Gastrocnemius medialis (tissue), 4 donors: ENCODE measurements around the gene P2RY4. TPM values are rescaled to one million over a fixed set of nuclear protein-coding genes. Genes with fewer than 3 reads are reported as not detected.
"Not testable (repeated sequence)": the region's sequence is repeated elsewhere in the genome, so short reads cannot be mapped to it uniquely, and the experiment has no call there.

ENCODE experiments used
- ATAC-seq, 2 donors: fragments of 150-250 bp; one replicate each; pipeline ENCODE4 v1.9.1; 2016
- DNase-seq, 2 donors: peaks; one replicate each; pipeline ENCODE4 v3.0.0-alpha.2; 2019
- H3K27ac ChIP-seq, 4 donors: fragments of 200-600 bp; sonication (generic); 1 replicate in 1 of 4; 2 replicates in 3 of 4; pipeline ENCODE4 v1.5.1; 2016 to 2018; ENCODE audit warnings: mild to moderate bottlenecking in 2 of 4, moderate library complexity in 1 of 4
- H3K27me3 ChIP-seq, 3 donors: fragments of 200-600 bp; sonication (generic) in 2 of 3; 1 replicate in 1 of 3; 2 replicates in 2 of 3; pipeline versions ENCODE4 v1.5.1 to v1.6.0; 2016 to 2019; ENCODE audit warnings: mild to moderate bottlenecking in 1 of 3, moderate library complexity in 1 of 3
- H3K36me3 ChIP-seq, 2 donors: fragments of 200-600 bp; sonication (generic) in 1 of 2; one replicate each; pipeline ENCODE4 v1.5.1; 2017 to 2018
- H3K4me1 ChIP-seq, 2 donors: fragments of 200-600 bp; sonication (generic) in 1 of 2; one replicate each; pipeline ENCODE4 v1.5.1; 2016 to 2017; ENCODE audit warnings: mild to moderate bottlenecking in 2 of 2
- H3K4me3 ChIP-seq, 4 donors: fragments of 200-600 bp; sonication (generic) in 3 of 4; 1 replicate in 1 of 4; 2 replicates in 3 of 4; pipeline ENCODE4 v1.5.1; 2016 to 2019; ENCODE audit warnings: mild to moderate bottlenecking in 2 of 4
- H3K9me3 ChIP-seq, 3 donors: fragments of 200-600 bp; sonication (generic) in 2 of 3; 1 replicate in 1 of 3; 2 replicates in 2 of 3; pipeline ENCODE4 v1.5.1; 2016 to 2019
- CTCF ChIP-seq, 5 experiments: fragments of 450-650 bp in 3 of 5; fragments of 200-600 bp in 2 of 5; sonication (generic) in 2 of 5; IDR thresholded peaks in 4 of 5; conservative IDR thresholded peaks in 1 of 5; 1 replicate in 4 of 5; 2 replicates in 1 of 5; pipeline ENCODE4 v1.5.1; 2016 to 2019; ENCODE audit warnings: antibody characterized with exemption in 5 of 5, mild to moderate bottlenecking in 3 of 5, moderate library complexity in 3 of 5
- POLR2A ChIP-seq, 2 donors: fragments of 450-650 bp; IDR thresholded peaks; one replicate each; pipeline ENCODE4 v1.6.1; 2017; ENCODE audit warnings: antibody characterized with exemption in 2 of 2, mild to moderate bottlenecking in 2 of 2, moderate library complexity in 2 of 2
- in situ Hi-C, 4 donors: fragments of 200-750 bp; cut with MboI; loops; one replicate each; pipeline versions ENCODE4 v1.15.0 to v1.8.0; 2017; ENCODE audit warnings: low sequenced_read_pairs in 4 of 4
- intact Hi-C: fragments of 100-400 bp; cut with DNase I; formaldehyde crosslinking; loops from one replicate; pipeline ENCODE4 v1.15.1; 2023; ENCODE audit warnings: low total_unique reads
- total RNA-seq, 4 donors: library from RNA; depleted of rRNA; stranded (reverse); fragments of >200 nt; gene quantifications; one replicate each; pipeline versions ENCODE4 v1.1.0 to v1.2.3, GENCODE V29; 2016

P2RY4 gene
- total RNA-seq, 4 donors from 2014 or later = not detected

- Histone ChIP-seq H3K9me3 (no peaks in the 10 kb centered on the region), H3K36me3 (no peaks in the 10 kb centered on the region), H3K27me3 (no peaks in the 10 kb centered on the region), H3K27ac (no peak overlapping the region), H3K4me3 (no peak overlapping the region), H3K4me1 (no peaks in the 10 kb centered on the region)
- ATAC-seq (no peak), DNase-seq (no peak)
- intact Hi-C loops (no loop called here), in situ Hi-C loops (no loop called here)
- TF ChIP-seq POLR2A (IDR thresholded peaks at IDR 0.05) = no peak
- no peak for TF ChIP-seq CTCF (IDR thresholded peaks at IDR 0.05 in 4 of 5, conservative IDR thresholded peaks at IDR 0.05 in 1 of 5)
Measured at GRCh38 chrX:70247252-70247651, 12.8 kb downstream of the P2RY4 start.

DNA sequence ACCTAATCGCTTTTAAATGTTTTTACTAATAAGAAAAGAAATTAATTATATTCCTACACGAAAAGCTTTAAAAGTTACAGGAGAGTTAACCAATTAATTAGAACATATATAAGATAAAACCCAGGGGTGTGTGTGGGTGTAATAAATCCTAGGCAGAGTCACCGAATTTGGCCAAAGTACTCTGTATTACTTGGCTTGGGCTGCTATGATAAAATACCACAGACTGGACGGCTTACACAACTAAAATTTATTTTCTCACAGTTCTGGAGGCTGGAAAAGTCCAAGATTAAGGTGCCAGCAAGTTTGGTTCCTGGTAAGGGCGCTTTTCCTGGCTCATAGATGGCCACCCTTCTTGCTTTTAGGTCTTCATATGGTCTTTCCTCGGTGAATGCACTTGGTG, 15.1 kb downstream of the P2RY4 start:
- H3K36me3 ChIP-seq = no peaks in the 10 kb centered on the region
- ATAC-seq (no peak), DNase-seq (no peak)
- in situ Hi-C loops = no loop called here
- no peak for TF ChIP-seq POLR2A (IDR thresholded peaks at IDR 0.05)
- TF ChIP-seq CTCF (IDR thresholded peaks at IDR 0.05 in 4 of 5, conservative IDR thresholded peaks at IDR 0.05 in 1 of 5) = no peak
- H3K27ac ChIP-seq = no peak overlapping the region
- no peaks in the 10 kb centered on the region for H3K4me1 ChIP-seq
- no peaks in the 10 kb centered on the region for H3K27me3 ChIP-seq
- no peaks in the 10 kb centered on the region for H3K9me3 ChIP-seq
- H3K4me3 ChIP-seq = no peak overlapping the region
- intact Hi-C loops = no loop called here

- H3K36me3 ChIP-seq, H3K9me3 ChIP-seq, ATAC-seq, H3K4me3 ChIP-seq, DNase-seq, in situ Hi-C loops, H3K27me3 ChIP-seq, intact Hi-C loops, H3K27ac ChIP-seq, H3K4me1 ChIP-seq: not testable (repeated sequence)
Measured at GRCh38 chrX:70243601-70244000, 16.4 kb downstream of the P2RY4 start.

GRCh38 chrX:70241501-70241900, 18.5 kb downstream of the P2RY4 start:
- in situ Hi-C loops (no loop called here), intact Hi-C loops (no loop called here)
- Histone ChIP-seq H3K9me3 (no peaks in the 10 kb centered on the region), H3K27ac (no peak overlapping the region), H3K4me3 (no peak overlapping the region), H3K36me3 (no peaks in the 10 kb centered on the region), H3K27me3 (no peaks in the 10 kb centered on the region), H3K4me1 (no peaks in the 10 kb centered on the region)
- ATAC-seq (no peak), DNase-seq (no peak)
- TF ChIP-seq CTCF (IDR thresholded peaks at IDR 0.05 in 4 of 5, conservative IDR thresholded peaks at IDR 0.05 in 1 of 5) (no peak), POLR2A (IDR thresholded peaks at IDR 0.05) (no peak)

DNA sequence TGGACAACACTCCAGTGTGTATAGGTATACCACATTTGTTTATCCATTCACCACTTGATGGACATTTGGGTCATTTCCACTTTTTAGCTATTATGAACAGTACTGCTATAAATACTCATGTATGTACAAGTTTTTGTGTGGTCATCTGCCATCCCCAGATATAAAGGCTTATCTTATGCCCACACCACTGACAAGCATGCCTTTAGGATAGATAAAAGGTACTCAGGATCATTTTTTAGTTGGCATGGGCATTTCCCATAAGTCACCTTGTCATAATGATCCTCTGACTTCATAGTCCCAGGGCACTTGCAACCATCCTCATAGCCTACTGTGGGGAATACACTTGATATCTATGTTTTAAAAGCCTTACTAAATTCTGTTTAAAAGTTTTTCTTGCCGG, 19.3 kb downstream of the P2RY4 start:
- Histone ChIP-seq H3K27me3 (no peaks in the 10 kb centered on the region), H3K9me3 (no peaks in the 10 kb centered on the region), H3K4me1 (no peaks in the 10 kb centered on the region), H3K36me3 (no peaks in the 10 kb centered on the region), H3K4me3 (no peak overlapping the region), H3K27ac (no peak overlapping the region)
- TF ChIP-seq POLR2A (IDR thresholded peaks at IDR 0.05) (no peak), CTCF (IDR thresholded peaks at IDR 0.05 in 4 of 5, conservative IDR thresholded peaks at IDR 0.05 in 1 of 5) (no peak)
- ATAC-seq (no peak), DNase-seq (no peak)
- in situ Hi-C loops = no loop called here
- intact Hi-C loops = no loop called here
